WTC11 (cell line): ENCODE data around the gene TIGAR. TPM values are rescaled to one million over a fixed set of nuclear protein-coding genes. Genes with fewer than 3 reads are reported as not detected.

Experiments
- ATAC-seq: fragments of 200-7000 bp; cut with Tn5 transposase; 2 replicates; pipeline ENCODE4 v1.10.0; 2021; ENCODE audit warnings: mild to moderate bottlenecking, moderate library complexity
- CTCF ChIA-PET: fragments of 300-600 bp; sonication (Branson Sonifier 250); formaldehyde crosslinking; loops from one replicate; lab custom pipeline; 2021; ENCODE audit warnings: antibody characterized with exemption; lab: Charles Lee
- POLR2A ChIA-PET: fragments of 350-600 bp; sonication (Branson Sonifier 250); formaldehyde crosslinking; loops from one replicate; lab custom pipeline; 2021; ENCODE audit warnings: antibody characterized with exemption; lab: Charles Lee
- DNase-seq: peaks from one replicate; pipeline ENCODE4 v3.0.0; 2021; ENCODE audit warnings: low spot score
- H3K27ac Mint-ChIP-seq: 2 replicates; pipeline ENCODE4 v1.8.0; 2021; ENCODE audit warnings: mixed read lengths
- H3K27me3 Mint-ChIP-seq: 2 replicates; pipeline ENCODE4 v1.8.0; 2021; ENCODE audit warnings: low read depth, mild to moderate bottlenecking, moderate library complexity, mixed read lengths
- H3K36me3 Mint-ChIP-seq: 2 replicates; pipeline ENCODE4 v1.8.0; 2021; ENCODE audit warnings: mixed read lengths
- H3K4me1 Mint-ChIP-seq: 2 replicates; pipeline ENCODE4 v1.8.0; 2022; ENCODE audit warnings: mixed read lengths
- H3K4me3 Mint-ChIP-seq: 2 replicates; pipeline ENCODE4 v1.8.0; 2021; ENCODE audit warnings: mild to moderate bottlenecking, moderate library complexity, mixed read lengths
- H3K9me3 Mint-ChIP-seq: 2 replicates; pipeline ENCODE4 v1.8.0; 2021; ENCODE audit warnings: mixed read lengths
- CREM ChIP-seq: sonication (generic); formaldehyde crosslinking; IDR thresholded peaks from 2 replicates; pipeline ENCODE4 v1.8.1; 2022; ENCODE audit warnings: mild to moderate bottlenecking, missing genetic modification reagents, moderate library complexity
- FOXP1 ChIP-seq: sonication (generic); formaldehyde crosslinking; IDR thresholded peaks from 2 replicates; pipeline ENCODE4 v1.8.0; 2022; ENCODE audit warnings: missing genetic modification reagents, mild to moderate bottlenecking, moderate library complexity, borderline replicate concordance
- GABPB1 ChIP-seq: sonication (generic); formaldehyde crosslinking; IDR thresholded peaks from 2 replicates; pipeline ENCODE4 v1.8.1; 2023; ENCODE audit warnings: mild to moderate bottlenecking, missing genetic modification reagents
- JAZF1 ChIP-seq: fragments of 250-450 bp; sonication (Bioruptor Pico); IDR thresholded peaks from 2 replicates; pipeline ENCODE4 v1.9.0; 2021; ENCODE audit warnings: moderate library complexity, mild to moderate bottlenecking, inconsistent platforms
- NFYB ChIP-seq: sonication (generic); formaldehyde crosslinking; conservative IDR thresholded peaks from 2 replicates; pipeline ENCODE4 v1.8.0; 2022; ENCODE audit warnings: low read depth, missing genetic modification reagents
- NR3C1 ChIP-seq: sonication (generic); formaldehyde crosslinking; conservative IDR thresholded peaks from 2 replicates; pipeline ENCODE4 v1.8.1; 2023; ENCODE audit warnings: low read depth, mild to moderate bottlenecking, missing genetic modification reagents
- PRRX2 ChIP-seq: fragments of 250-450 bp; sonication (Bioruptor Pico); IDR thresholded peaks from 2 replicates; pipeline ENCODE4 v1.8.0; 2021; ENCODE audit warnings: mild to moderate bottlenecking
- ZNF219 ChIP-seq: sonication (generic); formaldehyde crosslinking; IDR thresholded peaks from 2 replicates; pipeline ENCODE4 v1.8.0; 2023; ENCODE audit warnings: missing genetic modification reagents, mild to moderate bottlenecking, borderline replicate concordance
- ZNF396 ChIP-seq: fragments of 250-450 bp; sonication (Bioruptor Pico); IDR thresholded peaks from 2 replicates; pipeline ENCODE4 v1.8.0; 2021; ENCODE audit warnings: mild to moderate bottlenecking, moderate library complexity, borderline replicate concordance
- ZNF671 ChIP-seq: fragments of 250-450 bp; sonication (Bioruptor Pico); IDR thresholded peaks from 2 replicates; pipeline ENCODE4 v1.8.0; 2021; ENCODE audit warnings: mild to moderate bottlenecking
- total RNA-seq: library from RNA; stranded (reverse); gene quantifications from 3 replicates; pipeline ENCODE4 v1.2.3, GENCODE V29; 2021
- TF ChIP-seq, protein P1 (sequence below): sonication (generic); formaldehyde crosslinking; IDR thresholded peaks from 2 replicates; pipeline ENCODE4 v1.8.1; 2022; ENCODE audit warnings: low read depth, missing genetic modification reagents, borderline replicate concordance
- TF ChIP-seq, protein P2 (sequence below): sonication (generic); formaldehyde crosslinking; IDR thresholded peaks from 2 replicates; pipeline ENCODE4 v1.8.0; 2022; ENCODE audit warnings: missing genetic modification reagents
- TF ChIP-seq, protein P3 (sequence below): fragments of 250-450 bp; sonication (Bioruptor Pico); IDR thresholded peaks from 2 replicates; pipeline ENCODE4 v1.9.0; 2021; ENCODE audit warnings: mild to moderate bottlenecking, borderline replicate concordance
- TF ChIP-seq, protein P4 (sequence below): fragments of 250-450 bp; sonication (Bioruptor Pico); IDR thresholded peaks from 2 replicates; pipeline ENCODE4 v1.8.0; 2021; ENCODE audit warnings: mild to moderate bottlenecking
- TF ChIP-seq, protein P5 (sequence below): sonication (generic); formaldehyde crosslinking; conservative IDR thresholded peaks from 2 replicates; pipeline ENCODE4 v1.8.1; 2023; ENCODE audit warnings: mild to moderate bottlenecking, low read depth, missing genetic modification reagents, moderate library complexity
- TF ChIP-seq, protein P6 (sequence below): sonication (generic); formaldehyde crosslinking; IDR thresholded peaks from 2 replicates; pipeline ENCODE4 v1.8.0; 2023; ENCODE audit warnings: missing genetic modification reagents
- TF ChIP-seq, protein P7 (sequence below): sonication (generic); formaldehyde crosslinking; IDR thresholded peaks from 2 replicates; pipeline ENCODE4 v1.8.1; 2023; ENCODE audit warnings: mild to moderate bottlenecking, moderate library complexity, missing genetic modification reagents
- TF ChIP-seq, protein P8 (sequence below): sonication (generic); formaldehyde crosslinking; IDR thresholded peaks from 2 replicates; pipeline ENCODE4 v1.8.1; 2022; ENCODE audit warnings: mild to moderate bottlenecking, moderate library complexity, missing genetic modification reagents

Gene TIGAR
- total RNA-seq, 1 experiment from 2014 or later = 26.7 TPM

DNA sequence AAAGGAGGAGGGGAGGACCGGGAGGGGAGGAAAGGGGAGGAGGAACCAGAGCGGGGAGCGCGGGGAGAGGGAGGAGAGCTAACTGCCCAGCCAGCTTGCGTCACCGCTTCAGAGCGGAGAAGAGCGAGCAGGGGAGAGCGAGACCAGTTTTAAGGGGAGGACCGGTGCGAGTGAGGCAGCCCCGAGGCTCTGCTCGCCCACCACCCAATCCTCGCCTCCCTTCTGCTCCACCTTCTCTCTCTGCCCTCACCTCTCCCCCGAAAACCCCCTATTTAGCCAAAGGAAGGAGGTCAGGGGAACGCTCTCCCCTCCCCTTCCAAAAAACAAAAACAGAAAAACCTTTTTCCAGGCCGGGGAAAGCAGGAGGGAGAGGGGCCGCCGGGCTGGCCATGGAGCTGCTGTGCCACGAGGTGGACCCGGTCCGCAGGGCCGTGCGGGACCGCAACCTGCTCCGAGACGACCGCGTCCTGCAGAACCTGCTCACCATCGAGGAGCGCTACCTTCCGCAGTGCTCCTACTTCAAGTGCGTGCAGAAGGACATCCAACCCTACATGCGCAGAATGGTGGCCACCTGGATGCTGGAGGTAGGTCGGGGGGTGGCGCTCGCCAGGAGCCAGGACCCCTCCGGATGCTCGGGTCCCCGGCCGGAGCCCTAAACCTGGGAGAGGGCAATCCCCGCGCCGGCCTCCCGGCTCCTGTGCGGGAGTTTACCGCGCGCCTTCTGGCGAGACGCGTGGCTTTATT, 47.2 kb upstream of the TIGAR start, which contains the start of gene CCND2:
Gene CCND2, plus strand, starts transcription at position 111 of the 744 bp plus-strand sequence. Its CDS starts 279 bp downstream, at position 390.
- H3K36me3 Mint-ChIP-seq = peaks cover 37% of the 10 kb centered on the region
- peaks cover 9% of the 10 kb centered on the region; the same call in 1 of the 2 replicates for H3K27me3 Mint-ChIP-seq
- H3K4me3 Mint-ChIP-seq = peak within 1 kb of the TSS; percentile 91
- H3K4me1 Mint-ChIP-seq = peaks cover 38% of the 10 kb centered on the region
- POLR2A ChIA-PET = interaction anchor here (0.6 to 4.3 kb wide), 15 partner anchors 12 to 1229 kb away, joined by 3 to 45 read pairs (median 4); no protein-coding TSS in a partner anchor
- peak within 1 kb of the TSS; percentile 96 for H3K27ac Mint-ChIP-seq
- CTCF ChIA-PET = interaction anchor here (0.7 to 3.7 kb wide), 11 partner anchors 9 to 310 kb away, joined by 3 to 22 read pairs (median 5); no protein-coding TSS in a partner anchor
- no peaks in the 10 kb centered on the region for H3K9me3 Mint-ChIP-seq
- peak; percentile 42 for ATAC-seq
- DNase-seq = peak; percentile 88
- TF ChIP-seq GABPB1 (CRISPR knock-in tag) (no peak), ZNF219 (no peak), ZNF396 (CRISPR knock-in tag) (no peak), PRRX2 (CRISPR knock-in tag) (no peak), JAZF1 (CRISPR knock-in tag) (no peak), FOXP1 (no peak), NFYB (CRISPR knock-in tag) (no peak), NR3C1 (CRISPR knock-in tag) (no peak), ZNF671 (no peak), CREM (CRISPR knock-in tag) (no peak; the same call in 1 of the 2 replicates)
- TF ChIP-seq, protein P1, sequence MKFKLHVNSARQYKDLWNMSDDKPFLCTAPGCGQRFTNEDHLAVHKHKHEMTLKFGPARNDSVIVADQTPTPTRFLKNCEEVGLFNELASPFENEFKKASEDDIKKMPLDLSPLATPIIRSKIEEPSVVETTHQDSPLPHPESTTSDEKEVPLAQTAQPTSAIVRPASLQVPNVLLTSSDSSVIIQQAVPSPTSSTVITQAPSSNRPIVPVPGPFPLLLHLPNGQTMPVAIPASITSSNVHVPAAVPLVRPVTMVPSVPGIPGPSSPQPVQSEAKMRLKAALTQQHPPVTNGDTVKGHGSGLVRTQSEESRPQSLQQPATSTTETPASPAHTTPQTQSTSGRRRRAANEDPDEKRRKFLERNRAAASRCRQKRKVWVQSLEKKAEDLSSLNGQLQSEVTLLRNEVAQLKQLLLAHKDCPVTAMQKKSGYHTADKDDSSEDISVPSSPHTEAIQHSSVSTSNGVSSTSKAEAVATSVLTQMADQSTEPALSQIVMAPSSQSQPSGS = no peak
- TF ChIP-seq, protein P2, sequence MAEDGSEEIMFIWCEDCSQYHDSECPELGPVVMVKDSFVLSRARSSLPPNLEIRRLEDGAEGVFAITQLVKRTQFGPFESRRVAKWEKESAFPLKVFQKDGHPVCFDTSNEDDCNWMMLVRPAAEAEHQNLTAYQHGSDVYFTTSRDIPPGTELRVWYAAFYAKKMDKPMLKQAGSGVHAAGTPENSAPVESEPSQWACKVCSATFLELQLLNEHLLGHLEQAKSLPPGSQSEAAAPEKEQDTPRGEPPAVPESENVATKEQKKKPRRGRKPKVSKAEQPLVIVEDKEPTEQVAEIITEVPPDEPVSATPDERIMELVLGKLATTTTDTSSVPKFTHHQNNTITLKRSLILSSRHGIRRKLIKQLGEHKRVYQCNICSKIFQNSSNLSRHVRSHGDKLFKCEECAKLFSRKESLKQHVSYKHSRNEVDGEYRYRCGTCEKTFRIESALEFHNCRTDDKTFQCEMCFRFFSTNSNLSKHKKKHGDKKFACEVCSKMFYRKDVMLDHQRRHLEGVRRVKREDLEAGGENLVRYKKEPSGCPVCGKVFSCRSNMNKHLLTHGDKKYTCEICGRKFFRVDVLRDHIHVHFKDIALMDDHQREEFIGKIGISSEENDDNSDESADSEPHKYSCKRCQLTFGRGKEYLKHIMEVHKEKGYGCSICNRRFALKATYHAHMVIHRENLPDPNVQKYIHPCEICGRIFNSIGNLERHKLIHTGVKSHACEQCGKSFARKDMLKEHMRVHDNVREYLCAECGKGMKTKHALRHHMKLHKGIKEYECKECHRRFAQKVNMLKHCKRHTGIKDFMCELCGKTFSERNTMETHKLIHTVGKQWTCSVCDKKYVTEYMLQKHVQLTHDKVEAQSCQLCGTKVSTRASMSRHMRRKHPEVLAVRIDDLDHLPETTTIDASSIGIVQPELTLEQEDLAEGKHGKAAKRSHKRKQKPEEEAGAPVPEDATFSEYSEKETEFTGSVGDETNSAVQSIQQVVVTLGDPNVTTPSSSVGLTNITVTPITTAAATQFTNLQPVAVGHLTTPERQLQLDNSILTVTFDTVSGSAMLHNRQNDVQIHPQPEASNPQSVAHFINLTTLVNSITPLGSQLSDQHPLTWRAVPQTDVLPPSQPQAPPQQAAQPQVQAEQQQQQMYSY (CRISPR knock-in tag) = no peak
- TF ChIP-seq, protein P3, sequence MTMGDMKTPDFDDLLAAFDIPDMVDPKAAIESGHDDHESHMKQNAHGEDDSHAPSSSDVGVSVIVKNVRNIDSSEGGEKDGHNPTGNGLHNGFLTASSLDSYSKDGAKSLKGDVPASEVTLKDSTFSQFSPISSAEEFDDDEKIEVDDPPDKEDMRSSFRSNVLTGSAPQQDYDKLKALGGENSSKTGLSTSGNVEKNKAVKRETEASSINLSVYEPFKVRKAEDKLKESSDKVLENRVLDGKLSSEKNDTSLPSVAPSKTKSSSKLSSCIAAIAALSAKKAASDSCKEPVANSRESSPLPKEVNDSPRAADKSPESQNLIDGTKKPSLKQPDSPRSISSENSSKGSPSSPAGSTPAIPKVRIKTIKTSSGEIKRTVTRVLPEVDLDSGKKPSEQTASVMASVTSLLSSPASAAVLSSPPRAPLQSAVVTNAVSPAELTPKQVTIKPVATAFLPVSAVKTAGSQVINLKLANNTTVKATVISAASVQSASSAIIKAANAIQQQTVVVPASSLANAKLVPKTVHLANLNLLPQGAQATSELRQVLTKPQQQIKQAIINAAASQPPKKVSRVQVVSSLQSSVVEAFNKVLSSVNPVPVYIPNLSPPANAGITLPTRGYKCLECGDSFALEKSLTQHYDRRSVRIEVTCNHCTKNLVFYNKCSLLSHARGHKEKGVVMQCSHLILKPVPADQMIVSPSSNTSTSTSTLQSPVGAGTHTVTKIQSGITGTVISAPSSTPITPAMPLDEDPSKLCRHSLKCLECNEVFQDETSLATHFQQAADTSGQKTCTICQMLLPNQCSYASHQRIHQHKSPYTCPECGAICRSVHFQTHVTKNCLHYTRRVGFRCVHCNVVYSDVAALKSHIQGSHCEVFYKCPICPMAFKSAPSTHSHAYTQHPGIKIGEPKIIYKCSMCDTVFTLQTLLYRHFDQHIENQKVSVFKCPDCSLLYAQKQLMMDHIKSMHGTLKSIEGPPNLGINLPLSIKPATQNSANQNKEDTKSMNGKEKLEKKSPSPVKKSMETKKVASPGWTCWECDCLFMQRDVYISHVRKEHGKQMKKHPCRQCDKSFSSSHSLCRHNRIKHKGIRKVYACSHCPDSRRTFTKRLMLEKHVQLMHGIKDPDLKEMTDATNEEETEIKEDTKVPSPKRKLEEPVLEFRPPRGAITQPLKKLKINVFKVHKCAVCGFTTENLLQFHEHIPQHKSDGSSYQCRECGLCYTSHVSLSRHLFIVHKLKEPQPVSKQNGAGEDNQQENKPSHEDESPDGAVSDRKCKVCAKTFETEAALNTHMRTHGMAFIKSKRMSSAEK (CRISPR knock-in tag) = no peak
- TF ChIP-seq, protein P4, sequence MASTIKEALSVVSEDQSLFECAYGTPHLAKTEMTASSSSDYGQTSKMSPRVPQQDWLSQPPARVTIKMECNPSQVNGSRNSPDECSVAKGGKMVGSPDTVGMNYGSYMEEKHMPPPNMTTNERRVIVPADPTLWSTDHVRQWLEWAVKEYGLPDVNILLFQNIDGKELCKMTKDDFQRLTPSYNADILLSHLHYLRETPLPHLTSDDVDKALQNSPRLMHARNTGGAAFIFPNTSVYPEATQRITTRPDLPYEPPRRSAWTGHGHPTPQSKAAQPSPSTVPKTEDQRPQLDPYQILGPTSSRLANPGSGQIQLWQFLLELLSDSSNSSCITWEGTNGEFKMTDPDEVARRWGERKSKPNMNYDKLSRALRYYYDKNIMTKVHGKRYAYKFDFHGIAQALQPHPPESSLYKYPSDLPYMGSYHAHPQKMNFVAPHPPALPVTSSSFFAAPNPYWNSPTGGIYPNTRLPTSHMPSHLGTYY (CRISPR knock-in tag) = no peak
- TF ChIP-seq, protein P5, sequence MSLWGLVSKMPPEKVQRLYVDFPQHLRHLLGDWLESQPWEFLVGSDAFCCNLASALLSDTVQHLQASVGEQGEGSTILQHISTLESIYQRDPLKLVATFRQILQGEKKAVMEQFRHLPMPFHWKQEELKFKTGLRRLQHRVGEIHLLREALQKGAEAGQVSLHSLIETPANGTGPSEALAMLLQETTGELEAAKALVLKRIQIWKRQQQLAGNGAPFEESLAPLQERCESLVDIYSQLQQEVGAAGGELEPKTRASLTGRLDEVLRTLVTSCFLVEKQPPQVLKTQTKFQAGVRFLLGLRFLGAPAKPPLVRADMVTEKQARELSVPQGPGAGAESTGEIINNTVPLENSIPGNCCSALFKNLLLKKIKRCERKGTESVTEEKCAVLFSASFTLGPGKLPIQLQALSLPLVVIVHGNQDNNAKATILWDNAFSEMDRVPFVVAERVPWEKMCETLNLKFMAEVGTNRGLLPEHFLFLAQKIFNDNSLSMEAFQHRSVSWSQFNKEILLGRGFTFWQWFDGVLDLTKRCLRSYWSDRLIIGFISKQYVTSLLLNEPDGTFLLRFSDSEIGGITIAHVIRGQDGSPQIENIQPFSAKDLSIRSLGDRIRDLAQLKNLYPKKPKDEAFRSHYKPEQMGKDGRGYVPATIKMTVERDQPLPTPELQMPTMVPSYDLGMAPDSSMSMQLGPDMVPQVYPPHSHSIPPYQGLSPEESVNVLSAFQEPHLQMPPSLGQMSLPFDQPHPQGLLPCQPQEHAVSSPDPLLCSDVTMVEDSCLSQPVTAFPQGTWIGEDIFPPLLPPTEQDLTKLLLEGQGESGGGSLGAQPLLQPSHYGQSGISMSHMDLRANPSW = no peak
- TF ChIP-seq, protein P6, sequence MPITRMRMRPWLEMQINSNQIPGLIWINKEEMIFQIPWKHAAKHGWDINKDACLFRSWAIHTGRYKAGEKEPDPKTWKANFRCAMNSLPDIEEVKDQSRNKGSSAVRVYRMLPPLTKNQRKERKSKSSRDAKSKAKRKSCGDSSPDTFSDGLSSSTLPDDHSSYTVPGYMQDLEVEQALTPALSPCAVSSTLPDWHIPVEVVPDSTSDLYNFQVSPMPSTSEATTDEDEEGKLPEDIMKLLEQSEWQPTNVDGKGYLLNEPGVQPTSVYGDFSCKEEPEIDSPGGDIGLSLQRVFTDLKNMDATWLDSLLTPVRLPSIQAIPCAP (CRISPR knock-in tag) = no peak
- TF ChIP-seq, protein P7, sequence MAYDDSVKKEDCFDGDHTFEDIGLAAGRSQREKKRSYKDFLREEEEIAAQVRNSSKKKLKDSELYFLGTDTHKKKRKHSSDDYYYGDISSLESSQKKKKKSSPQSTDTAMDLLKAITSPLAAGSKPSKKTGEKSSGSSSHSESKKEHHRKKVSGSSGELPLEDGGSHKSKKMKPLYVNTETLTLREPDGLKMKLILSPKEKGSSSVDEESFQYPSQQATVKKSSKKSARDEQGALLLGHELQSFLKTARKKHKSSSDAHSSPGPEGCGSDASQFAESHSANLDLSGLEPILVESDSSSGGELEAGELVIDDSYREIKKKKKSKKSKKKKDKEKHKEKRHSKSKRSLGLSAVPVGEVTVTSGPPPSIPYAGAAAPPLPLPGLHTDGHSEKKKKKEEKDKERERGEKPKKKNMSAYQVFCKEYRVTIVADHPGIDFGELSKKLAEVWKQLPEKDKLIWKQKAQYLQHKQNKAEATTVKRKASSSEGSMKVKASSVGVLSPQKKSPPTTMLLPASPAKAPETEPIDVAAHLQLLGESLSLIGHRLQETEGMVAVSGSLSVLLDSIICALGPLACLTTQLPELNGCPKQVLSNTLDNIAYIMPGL = no peak
- TF ChIP-seq, protein P8, sequence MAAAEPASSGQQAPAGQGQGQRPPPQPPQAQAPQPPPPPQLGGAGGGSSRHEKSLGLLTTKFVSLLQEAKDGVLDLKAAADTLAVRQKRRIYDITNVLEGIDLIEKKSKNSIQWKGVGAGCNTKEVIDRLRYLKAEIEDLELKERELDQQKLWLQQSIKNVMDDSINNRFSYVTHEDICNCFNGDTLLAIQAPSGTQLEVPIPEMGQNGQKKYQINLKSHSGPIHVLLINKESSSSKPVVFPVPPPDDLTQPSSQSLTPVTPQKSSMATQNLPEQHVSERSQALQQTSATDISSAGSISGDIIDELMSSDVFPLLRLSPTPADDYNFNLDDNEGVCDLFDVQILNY (CRISPR knock-in tag) = no peak
